Calu3 (cell line): ENCODE data around the gene OLIG1. TPM values are rescaled to one million over a fixed set of nuclear protein-coding genes. Genes with fewer than 3 reads are reported as not detected.

Experiments
- BruUV-seq: library from RNA; stranded (reverse); fragments of 400-500 nt; replicated peaks from 2 replicates; lab custom pipeline; 2021; lab: Mats Ljungman, UMichigan
- CTCF ChIA-PET: fragments of 300-600 bp; sonication (Branson Sonifier 250); formaldehyde crosslinking; loops from one replicate; lab custom pipeline; 2022; ENCODE audit warnings: antibody characterized with exemption; lab: Charles Lee
- DNase-seq: peaks from one replicate; pipeline ENCODE4 v3.0.0; 2022
- H3K27ac Mint-ChIP-seq: one replicate; pipeline ENCODE4 v1.8.0; 2022; ENCODE audit warnings: mixed read lengths; ENCODE audit not compliant: unreplicated experiment
- H3K27me3 Mint-ChIP-seq: one replicate; pipeline ENCODE4 v1.8.0; 2022; ENCODE audit warnings: mixed read lengths; ENCODE audit not compliant: unreplicated experiment
- H3K36me3 Mint-ChIP-seq: one replicate; pipeline ENCODE4 v1.8.0; 2022; ENCODE audit warnings: mild to moderate bottlenecking, moderate library complexity, mixed read lengths; ENCODE audit not compliant: insufficient read depth, unreplicated experiment
- H3K4me1 Mint-ChIP-seq: one replicate; pipeline ENCODE4 v1.8.0; 2022; ENCODE audit warnings: mild to moderate bottlenecking, low read depth, mixed read lengths; ENCODE audit not compliant: unreplicated experiment
- H3K4me3 Mint-ChIP-seq: one replicate; pipeline ENCODE4 v1.8.0; 2022; ENCODE audit warnings: mild to moderate bottlenecking, low read depth, moderate library complexity, mixed read lengths; ENCODE audit not compliant: unreplicated experiment
- H3K9me3 Mint-ChIP-seq: one replicate; pipeline ENCODE4 v1.8.0; 2022; ENCODE audit warnings: low read depth, mixed read lengths; ENCODE audit not compliant: unreplicated experiment
- CTCF ChIP-seq: fragments of 200-600 bp; IDR thresholded peaks from one replicate; pipeline ENCODE4 v1.8.0; 2022; ENCODE audit warnings: antibody characterized with exemption; ENCODE audit not compliant: unreplicated experiment
- intact Hi-C: fragments of 100-400 bp; cut with micrococcal nuclease; formaldehyde crosslinking; loops from one replicate; pipeline ENCODE4 v1.10.0; 2022; ENCODE audit not compliant: unreplicated experiment
- total RNA-seq: library from RNA; stranded (reverse); gene quantifications from 2 replicates; pipeline ENCODE4 v1.2.3, GENCODE V29; 2022

Gene OLIG1
- total RNA-seq, 1 experiment from 2014 or later: not detected

- CTCF ChIA-PET: no interaction called here
- intact Hi-C loops: no loop called here
- no peaks in the 10 kb centered on the region for H3K4me1 Mint-ChIP-seq
- no peak for DNase-seq
- H3K27ac Mint-ChIP-seq: no peak overlapping the region
- H3K36me3 Mint-ChIP-seq: no peaks in the 10 kb centered on the region
- TF ChIP-seq CTCF: no peak
- BruUV-seq: no TSS peak
- H3K9me3 Mint-ChIP-seq: no peaks in the 10 kb centered on the region
- H3K27me3 Mint-ChIP-seq: peaks cover 56% of the 10 kb centered on the region
- no peak overlapping the region for H3K4me3 Mint-ChIP-seq
Measured at GRCh38 chr21:33037501-33037900, 32.4 kb upstream of the OLIG1 start.

- no peak for TF ChIP-seq CTCF
- CTCF ChIA-PET: no interaction called here
- no TSS peak for BruUV-seq
- Mint-ChIP-seq H3K9me3 (no peaks in the 10 kb centered on the region), H3K4me3 (no peak overlapping the region), H3K27me3 (peaks cover 55% of the 10 kb centered on the region), H3K27ac (no peak overlapping the region), H3K36me3 (no peaks in the 10 kb centered on the region), H3K4me1 (no peaks in the 10 kb centered on the region)
- DNase-seq: no peak
- intact Hi-C loops: no loop called here
Measured at GRCh38 chr21:33039536-33039935, 30.4 kb upstream of the OLIG1 start.

GRCh38 chr21:33040215-33040614 is 29.7 kb upstream of the OLIG1 start:
- intact Hi-C loops: no loop called here
- BruUV-seq: no TSS peak
- Mint-ChIP-seq H3K27me3 (peaks cover 54% of the 10 kb centered on the region), H3K4me3 (no peak overlapping the region), H3K27ac (no peak overlapping the region), H3K9me3 (no peaks in the 10 kb centered on the region), H3K4me1 (no peaks in the 10 kb centered on the region), H3K36me3 (no peaks in the 10 kb centered on the region)
- no peak for TF ChIP-seq CTCF
- no peak for DNase-seq
- CTCF ChIA-PET: interaction anchor here (0.9 kb wide), 1 partner anchor 80 kb away, joined by 3 read pairs; no protein-coding TSS in a partner anchor

GRCh38 chr21:33041981-33042380 is 28.0 kb upstream of the OLIG1 start:
- no peak for DNase-seq
- TF ChIP-seq CTCF: no peak
- no peaks in the 10 kb centered on the region for H3K9me3 Mint-ChIP-seq
- no peaks in the 10 kb centered on the region for H3K4me1 Mint-ChIP-seq
- no peak overlapping the region for H3K4me3 Mint-ChIP-seq
- CTCF ChIA-PET: no interaction called here
- H3K27me3 Mint-ChIP-seq: peaks cover 63% of the 10 kb centered on the region
- intact Hi-C loops: no loop called here
- H3K27ac Mint-ChIP-seq: no peak overlapping the region
- BruUV-seq: no TSS peak
- H3K36me3 Mint-ChIP-seq: no peaks in the 10 kb centered on the region
